ENCODE data around the gene GPHA2. TPM values are rescaled to one million over a fixed set of nuclear protein-coding genes. Genes with fewer than 3 reads are reported as not detected.

Gene GPHA2
- total and polyA plus RNA-seq, 10 of the 15 experiments (the other 5 are each of a cell fraction or from before 2014, with no cell fraction given) = not detected

- TF ChIP-seq IRF5 (IDR thresholded peaks at IDR 0.05; ENCODE audit: borderline replicate concordance) = no peak
- TF ChIP-seq HDAC2 (IDR thresholded peaks at IDR 0.05) = no peak
- TF ChIP-seq NR2C1 (IDR thresholded peaks at IDR 0.05) = 0 out of 2 replicates have a peak, but pooled peaks have one; percentile 25
- peak; percentile 91 for TF ChIP-seq SIX5 (IDR thresholded peaks at IDR 0.05; ENCODE audit: low read depth, low read length, severe bottlenecking)
- TF ChIP-seq TCF3 (IDR thresholded peaks at IDR 0.05; ENCODE audit: borderline replicate concordance, insufficient read depth, low read depth, low read length) = peak; percentile 82; the same call in 1 of the 2 replicates
- no peak for TF ChIP-seq CBX5 (IDR thresholded peaks at IDR 0.05; ENCODE audit: low read depth)
- TF ChIP-seq EZH2 (IDR thresholded peaks at IDR 0.05; ENCODE audit: borderline replicate concordance, control insufficient read depth, low read depth, low read length) = no peak
- no peak for TF ChIP-seq ZBTB11 (CRISPR knock-in tag; IDR thresholded peaks at IDR 0.05)
- TF ChIP-seq CEBPZ (IDR thresholded peaks at IDR 0.05; ENCODE audit: low read depth, low read length) = no peak
- peak; percentile 95 for TF ChIP-seq IKZF1 (conservative IDR thresholded peaks at IDR 0.05)
- peak; percentile 84; the same call in 1 of the 2 replicates for TF ChIP-seq NBN (IDR thresholded peaks at IDR 0.05)
- TF ChIP-seq CREB1 (IDR thresholded peaks at IDR 0.05; ENCODE audit: low read depth) = peak; percentile 91
- peak; percentile 89 for TF ChIP-seq CHD2 (IDR thresholded peaks at IDR 0.05; ENCODE audit: borderline replicate concordance, low read depth, low read length)
- no peak for TF ChIP-seq ZNF274 (IDR thresholded peaks at IDR 0.05; ENCODE audit: insufficient read depth, insufficient read length)
- no peak for TF ChIP-seq ZBTB4 (CRISPR knock-in tag; IDR thresholded peaks at IDR 0.05)
Measured at GRCh38 chr11:64923944-64924909, 11.5 kb downstream of the GPHA2 start, which contains the start of gene PPP2R5B (continued).

All from GM12878 (cell line).